SK-N-MC (cell line): ENCODE data around the gene SFI1.

Experiments
- FOXP2 ChIP-seq: optimal IDR thresholded peaks from 2 replicates; pipeline ENCODE3; 2011; ENCODE audit warnings: mild to moderate bottlenecking, moderate library complexity; ENCODE audit not compliant: insufficient read depth; ENCODE audit errors: extremely low read length, control extremely low read depth
- POLR2AphosphoS5 ChIP-seq: IDR thresholded peaks from 2 replicates; pipeline ENCODE4 v1.6.1; 2012; ENCODE audit warnings: mild to moderate bottlenecking, low read depth, low read length, borderline replicate concordance

GRCh38 chr22:31486951-31487350 lies 9.4 kb upstream of the SFI1 start:
- TF ChIP-seq FOXP2 (no peak), POLR2AphosphoS5 (no peak)
